ENCODE results near the gene XPO6.

DNA sequence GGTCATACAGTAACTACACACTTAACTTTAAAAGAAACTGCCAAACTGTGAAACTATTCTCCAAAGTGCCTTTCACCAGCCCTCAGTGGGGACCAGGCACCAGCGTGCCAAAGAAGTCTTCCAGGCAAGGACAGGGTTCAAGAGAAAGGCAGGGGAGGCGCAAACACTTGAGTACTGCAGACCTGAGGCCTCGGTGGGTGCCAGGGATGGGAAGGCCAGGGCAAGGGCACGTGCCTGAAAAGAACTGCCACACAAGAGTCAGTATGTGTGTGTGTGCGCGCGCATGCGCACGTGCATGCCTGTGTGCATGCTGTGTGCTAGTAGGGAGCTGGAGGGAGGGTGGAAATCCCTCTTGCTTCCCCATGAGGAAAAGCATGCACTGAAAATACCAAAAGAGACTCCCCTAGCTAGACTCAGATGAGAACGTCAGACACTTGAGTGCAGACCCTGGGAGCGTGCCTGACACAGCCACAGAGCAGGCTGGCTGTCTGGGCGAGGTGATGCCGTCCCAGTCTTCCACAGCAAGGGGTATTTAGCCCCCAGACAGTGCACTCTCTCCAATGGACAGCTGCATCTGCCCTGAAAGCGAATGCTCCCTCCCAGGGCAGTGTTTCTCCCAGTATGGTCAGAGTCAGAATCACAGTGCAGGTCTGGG is 108.1 kb downstream of the XPO6 start:
- TF ChIP-seq CTCF (IDR thresholded peaks at IDR 0.05; ENCODE audit: low read depth, low read length, missing input control) (no peak), RAD21 (IDR thresholded peaks at IDR 0.05) (no peak), TAF1 (conservative IDR thresholded peaks at IDR 0.05) (no peak), YY1 (IDR thresholded peaks at IDR 0.05) (no peak), EGR1 (IDR thresholded peaks at IDR 0.05; ENCODE audit: low read depth in 2 of 2) (no peak), HNF4G (IDR thresholded peaks at IDR 0.05) (no peak), HNF4A (conservative IDR thresholded peaks at IDR 0.05) (no peak), SP1 (IDR thresholded peaks at IDR 0.05) (no peak)
- TF ChIP-seq, protein P1, sequence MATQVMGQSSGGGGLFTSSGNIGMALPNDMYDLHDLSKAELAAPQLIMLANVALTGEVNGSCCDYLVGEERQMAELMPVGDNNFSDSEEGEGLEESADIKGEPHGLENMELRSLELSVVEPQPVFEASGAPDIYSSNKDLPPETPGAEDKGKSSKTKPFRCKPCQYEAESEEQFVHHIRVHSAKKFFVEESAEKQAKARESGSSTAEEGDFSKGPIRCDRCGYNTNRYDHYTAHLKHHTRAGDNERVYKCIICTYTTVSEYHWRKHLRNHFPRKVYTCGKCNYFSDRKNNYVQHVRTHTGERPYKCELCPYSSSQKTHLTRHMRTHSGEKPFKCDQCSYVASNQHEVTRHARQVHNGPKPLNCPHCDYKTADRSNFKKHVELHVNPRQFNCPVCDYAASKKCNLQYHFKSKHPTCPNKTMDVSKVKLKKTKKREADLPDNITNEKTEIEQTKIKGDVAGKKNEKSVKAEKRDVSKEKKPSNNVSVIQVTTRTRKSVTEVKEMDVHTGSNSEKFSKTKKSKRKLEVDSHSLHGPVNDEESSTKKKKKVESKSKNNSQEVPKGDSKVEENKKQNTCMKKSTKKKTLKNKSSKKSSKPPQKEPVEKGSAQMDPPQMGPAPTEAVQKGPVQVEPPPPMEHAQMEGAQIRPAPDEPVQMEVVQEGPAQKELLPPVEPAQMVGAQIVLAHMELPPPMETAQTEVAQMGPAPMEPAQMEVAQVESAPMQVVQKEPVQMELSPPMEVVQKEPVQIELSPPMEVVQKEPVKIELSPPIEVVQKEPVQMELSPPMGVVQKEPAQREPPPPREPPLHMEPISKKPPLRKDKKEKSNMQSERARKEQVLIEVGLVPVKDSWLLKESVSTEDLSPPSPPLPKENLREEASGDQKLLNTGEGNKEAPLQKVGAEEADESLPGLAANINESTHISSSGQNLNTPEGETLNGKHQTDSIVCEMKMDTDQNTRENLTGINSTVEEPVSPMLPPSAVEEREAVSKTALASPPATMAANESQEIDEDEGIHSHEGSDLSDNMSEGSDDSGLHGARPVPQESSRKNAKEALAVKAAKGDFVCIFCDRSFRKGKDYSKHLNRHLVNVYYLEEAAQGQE (IDR thresholded peaks at IDR 0.05) = no peak
- TF ChIP-seq, protein P2, sequence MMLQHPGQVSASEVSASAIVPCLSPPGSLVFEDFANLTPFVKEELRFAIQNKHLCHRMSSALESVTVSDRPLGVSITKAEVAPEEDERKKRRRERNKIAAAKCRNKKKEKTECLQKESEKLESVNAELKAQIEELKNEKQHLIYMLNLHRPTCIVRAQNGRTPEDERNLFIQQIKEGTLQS (IDR thresholded peaks at IDR 0.05) = no peak
